ENCODE measurements around the gene TUBGCP2.

TUBGCP2 gene

DNA sequence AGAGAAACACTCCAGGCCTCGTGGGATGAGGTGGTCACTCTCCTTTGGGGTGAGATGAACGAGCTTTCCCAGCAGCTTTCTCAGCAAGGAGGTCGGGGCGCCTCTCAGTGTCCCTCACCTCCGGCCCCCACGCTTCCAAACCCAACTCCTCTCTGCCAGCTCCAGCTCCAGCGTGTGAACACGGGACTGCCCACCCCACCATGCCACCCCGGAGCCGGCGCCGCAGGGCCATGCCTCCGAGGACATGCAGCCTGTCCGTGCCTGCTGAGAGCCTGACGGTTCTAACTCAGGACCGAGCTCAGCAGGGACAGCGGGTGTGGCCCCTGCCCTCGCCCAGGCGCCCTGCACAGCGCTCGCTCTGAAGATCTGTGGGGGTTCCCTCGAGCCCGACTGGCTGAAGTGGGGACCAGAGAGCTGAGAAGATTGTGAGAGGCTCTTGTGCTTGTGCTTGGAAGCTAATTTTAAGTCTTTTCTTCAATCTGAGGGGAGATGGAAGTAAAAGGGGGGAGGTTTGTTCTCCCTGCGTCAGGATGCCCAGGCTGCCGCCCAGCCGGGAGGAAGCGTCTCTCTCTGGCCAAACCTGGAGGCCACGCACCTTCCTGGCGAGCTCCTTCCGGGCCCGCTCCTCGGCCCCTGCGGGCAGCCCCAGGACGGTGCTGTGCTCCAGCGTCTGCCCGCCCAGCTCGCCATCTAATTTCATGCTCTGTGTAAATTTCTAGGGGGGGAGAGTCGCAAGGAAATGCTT, 26.9 kb downstream of the TUBGCP2 start:
- TF ChIP-seq, protein P1, sequence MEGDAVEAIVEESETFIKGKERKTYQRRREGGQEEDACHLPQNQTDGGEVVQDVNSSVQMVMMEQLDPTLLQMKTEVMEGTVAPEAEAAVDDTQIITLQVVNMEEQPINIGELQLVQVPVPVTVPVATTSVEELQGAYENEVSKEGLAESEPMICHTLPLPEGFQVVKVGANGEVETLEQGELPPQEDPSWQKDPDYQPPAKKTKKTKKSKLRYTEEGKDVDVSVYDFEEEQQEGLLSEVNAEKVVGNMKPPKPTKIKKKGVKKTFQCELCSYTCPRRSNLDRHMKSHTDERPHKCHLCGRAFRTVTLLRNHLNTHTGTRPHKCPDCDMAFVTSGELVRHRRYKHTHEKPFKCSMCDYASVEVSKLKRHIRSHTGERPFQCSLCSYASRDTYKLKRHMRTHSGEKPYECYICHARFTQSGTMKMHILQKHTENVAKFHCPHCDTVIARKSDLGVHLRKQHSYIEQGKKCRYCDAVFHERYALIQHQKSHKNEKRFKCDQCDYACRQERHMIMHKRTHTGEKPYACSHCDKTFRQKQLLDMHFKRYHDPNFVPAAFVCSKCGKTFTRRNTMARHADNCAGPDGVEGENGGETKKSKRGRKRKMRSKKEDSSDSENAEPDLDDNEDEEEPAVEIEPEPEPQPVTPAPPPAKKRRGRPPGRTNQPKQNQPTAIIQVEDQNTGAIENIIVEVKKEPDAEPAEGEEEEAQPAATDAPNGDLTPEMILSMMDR (IDR thresholded peaks at IDR 0.05; ENCODE audit: insufficient read depth, low read depth, low read length, missing control alignments): no peak
- H3K4me3 ChIP-seq (ENCODE audit: low read depth, low read length): no peak overlapping the region
- DNase-seq (ENCODE audit: low read depth): no peak

DNA sequence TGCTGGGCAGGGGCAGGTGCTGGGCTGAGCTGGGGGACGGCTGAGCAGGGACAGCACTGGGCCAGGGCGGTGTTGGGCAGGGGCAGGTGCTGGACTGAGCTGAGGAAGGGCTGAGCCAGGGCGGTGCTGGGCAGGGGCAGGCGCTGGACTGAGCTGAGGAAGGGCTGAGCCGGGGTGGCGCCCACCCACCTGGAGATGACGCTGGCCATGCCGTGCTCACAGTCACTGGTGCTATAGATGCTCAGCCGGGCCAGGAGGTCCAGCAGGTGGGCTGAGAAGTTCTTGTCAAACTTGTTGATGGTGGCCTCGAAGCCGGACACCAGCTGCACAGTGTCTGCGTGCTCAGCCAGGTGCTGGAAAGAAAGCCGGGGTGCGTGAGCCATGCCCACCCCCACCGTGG, 27.6 kb downstream of the TUBGCP2 start:
- TF ChIP-seq, protein P1 (IDR thresholded peaks at IDR 0.05; ENCODE audit: insufficient read depth, low read depth, low read length, missing control alignments): no peak
- DNase-seq (ENCODE audit: low read depth): no peak
- no peak overlapping the region for H3K4me3 ChIP-seq (ENCODE audit: low read depth, low read length)

DNA sequence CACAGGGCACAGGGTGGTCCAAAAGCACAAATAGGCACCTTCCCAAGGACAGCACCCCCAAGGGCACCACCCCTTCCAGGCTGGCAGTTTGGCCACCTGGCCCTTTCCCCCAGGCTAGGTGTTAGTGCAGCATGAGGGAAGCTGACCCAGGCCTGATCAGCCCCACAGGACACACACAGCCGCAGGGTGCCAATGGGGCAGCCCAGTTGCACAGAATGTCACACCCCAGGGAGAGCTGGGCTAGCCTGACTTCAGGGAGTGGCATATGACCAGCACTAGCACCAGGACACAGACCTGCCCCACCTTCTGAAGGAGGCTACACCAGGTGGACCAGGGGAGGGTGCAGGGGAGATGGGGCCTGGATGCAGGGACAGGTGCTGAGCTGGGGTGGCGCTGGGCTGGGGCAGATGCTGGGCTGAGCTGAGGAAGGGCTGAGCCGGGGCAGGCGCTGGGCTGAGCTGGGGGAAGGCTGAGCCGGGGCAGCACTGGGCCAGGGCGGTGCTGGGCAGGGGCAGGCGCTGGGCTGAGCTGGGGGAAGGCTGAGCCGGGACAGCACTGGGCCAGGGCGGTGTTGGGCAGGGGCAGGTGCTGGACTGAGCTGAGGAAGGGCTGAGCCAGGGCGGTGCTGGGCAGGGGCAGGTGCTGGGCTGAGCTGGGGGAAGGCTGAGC, 28.1 kb downstream of the TUBGCP2 start:
- TF ChIP-seq, protein P1 (IDR thresholded peaks at IDR 0.05; ENCODE audit: insufficient read depth, low read depth, low read length, missing control alignments): no peak
- no peak for DNase-seq (ENCODE audit: low read depth)
- H3K4me3 ChIP-seq (ENCODE audit: low read depth, low read length): no peak overlapping the region

DNA sequence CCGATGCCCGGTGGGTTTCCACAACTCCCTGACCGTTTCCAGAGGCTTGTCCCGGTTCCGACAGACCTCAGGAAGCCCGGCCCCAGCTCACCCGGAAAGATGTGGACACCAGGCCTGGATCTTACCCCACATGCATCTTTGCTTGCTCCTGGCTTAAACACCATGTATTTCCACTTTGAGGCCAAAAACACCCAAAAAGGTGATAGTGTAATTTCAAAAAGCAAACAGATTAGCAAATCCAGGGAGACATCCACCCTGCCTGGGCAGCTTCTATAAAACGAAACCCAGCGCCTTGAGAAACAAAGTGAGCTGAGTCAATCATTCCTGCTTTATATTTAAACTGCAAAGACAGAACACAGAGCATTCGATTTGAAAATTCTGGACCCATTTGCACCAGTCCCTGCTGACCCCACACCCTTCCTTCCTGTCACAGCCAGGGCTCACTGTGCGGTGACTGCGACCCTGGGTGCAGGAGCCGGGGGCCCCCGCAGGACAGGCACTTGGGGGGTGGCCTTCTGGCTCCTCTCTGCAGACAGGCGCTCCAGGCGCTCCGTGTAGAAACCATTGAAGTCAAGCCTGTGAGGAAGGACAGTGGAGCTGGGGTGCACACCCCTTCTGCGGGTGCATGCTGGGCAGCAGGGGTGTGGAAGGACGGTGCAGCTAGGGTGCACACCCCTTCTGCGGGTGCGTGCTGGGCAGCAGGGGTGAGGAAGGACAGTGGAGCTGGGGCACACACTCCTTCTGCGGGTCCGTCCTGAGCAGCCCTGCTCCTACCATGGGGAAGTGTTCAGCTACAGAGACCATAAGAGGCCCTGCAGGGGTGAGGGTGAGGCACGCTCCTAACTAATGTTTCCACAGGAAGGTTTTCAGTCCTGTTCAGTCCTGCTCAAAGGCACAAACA, 29.1 kb downstream of the TUBGCP2 start:
- H3K4me3 ChIP-seq (ENCODE audit: low read depth, low read length): no peak overlapping the region
- no peak for DNase-seq (ENCODE audit: low read depth)
- TF ChIP-seq, protein P1 (IDR thresholded peaks at IDR 0.05; ENCODE audit: insufficient read depth, low read depth, low read length, missing control alignments): no peak

DNA sequence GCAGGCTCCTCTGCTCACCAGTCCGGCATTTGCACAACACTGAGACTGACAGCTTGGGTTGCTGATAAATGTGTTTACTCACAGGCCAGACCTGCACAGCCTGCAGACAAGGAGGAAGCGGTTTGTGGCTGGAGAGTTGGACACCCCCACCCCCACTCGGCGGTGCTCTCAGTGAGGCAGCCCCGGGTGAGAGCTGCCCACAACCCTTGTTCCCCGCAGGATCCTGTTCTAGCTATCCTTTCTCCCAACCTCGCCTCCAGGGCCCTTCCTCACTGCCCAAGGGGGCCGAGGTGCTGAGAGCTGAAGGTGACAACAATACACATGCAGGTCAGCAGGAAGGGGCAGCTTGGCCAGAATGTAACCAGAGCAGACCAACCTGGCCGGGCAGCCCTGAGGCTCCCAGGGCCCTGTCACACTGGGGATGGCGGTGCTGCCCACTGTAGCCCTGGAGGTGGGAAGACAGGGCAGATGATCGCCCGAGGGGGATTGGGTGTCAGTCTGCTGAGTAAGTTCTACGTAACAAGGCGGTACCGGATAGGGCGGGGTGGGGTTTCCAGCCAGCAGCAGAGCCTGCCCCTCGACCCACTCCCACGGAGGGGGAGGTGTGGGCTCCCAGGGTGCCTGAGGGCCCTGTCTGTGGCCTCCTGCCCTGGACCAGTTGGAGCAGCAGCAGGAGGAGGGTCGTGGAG, 30.0 kb downstream of the TUBGCP2 start:
- TF ChIP-seq, protein P1 (IDR thresholded peaks at IDR 0.05; ENCODE audit: insufficient read depth, low read depth, low read length, missing control alignments): no peak
- 0 out of 2 replicates have a peak overlapping the region, but pooled peaks have one; percentile 5 for H3K4me3 ChIP-seq (ENCODE audit: low read depth, low read length)
- peak; percentile 86 for DNase-seq (ENCODE audit: low read depth)

DNA sequence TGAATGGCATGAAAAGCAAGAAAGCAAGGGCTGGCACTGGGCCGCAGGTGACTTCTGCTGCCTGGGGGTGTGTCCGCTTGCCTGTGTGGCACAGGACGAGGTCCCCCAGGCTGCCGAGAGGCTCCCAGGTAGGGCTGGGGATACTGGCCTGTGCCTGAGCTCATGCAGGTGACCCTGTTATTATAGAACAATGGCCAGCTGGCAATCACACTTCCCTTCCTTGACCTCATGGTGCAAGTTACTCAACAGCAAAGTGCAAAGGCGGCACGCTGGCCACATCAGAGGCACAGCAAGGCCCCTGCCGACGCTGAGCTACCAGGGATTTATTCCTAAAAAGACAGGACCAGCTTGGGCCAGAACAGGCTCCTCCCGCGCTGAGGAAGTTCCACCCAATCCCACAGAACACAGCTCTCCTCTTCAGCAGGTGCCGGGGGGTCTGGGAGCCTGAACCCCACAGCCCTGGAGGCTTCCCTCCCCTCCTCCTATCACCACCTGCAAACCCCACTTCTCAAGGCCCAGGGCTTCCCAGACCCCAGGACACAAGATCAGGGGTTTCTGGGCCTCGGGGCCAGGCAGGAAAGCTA, 30.6 kb downstream of the TUBGCP2 start:
- 0 out of 2 replicates have a peak overlapping the region, but pooled peaks have one; percentile 5 for H3K4me3 ChIP-seq (ENCODE audit: low read depth, low read length)
- TF ChIP-seq, protein P1 (IDR thresholded peaks at IDR 0.05; ENCODE audit: insufficient read depth, low read depth, low read length, missing control alignments): no peak
- no peak for DNase-seq (ENCODE audit: low read depth)
